HCT116 (cell line): Measurements from ENCODE around the gene CSNK2A2. TPM values are rescaled to one million over a fixed set of nuclear protein-coding genes. Genes with fewer than 3 reads are reported as not detected.

Experiments used
- ATAC-seq: fragments of 200-7000 bp; cut with Tn5 transposase; 2 replicates; pipeline ENCODE4 v1.9.1; 2020; ENCODE audit warnings: mild to moderate bottlenecking, moderate library complexity
- BruUV-seq: library from RNA; stranded (reverse); fragments of 400-500 nt; replicated peaks from 2 replicates; lab custom pipeline; 2021; lab: Mats Ljungman, UMichigan
- CTCF ChIA-PET: fragments of 300-600 bp; sonication (Branson Sonifier 250); formaldehyde crosslinking; loops from one replicate; lab custom pipeline; 2021; ENCODE audit warnings: antibody characterized with exemption; lab: Charles Lee
- POLR2A ChIA-PET: fragments of 300-600, 350-600 bp; sonication (Branson Sonifier 250); formaldehyde crosslinking; loops from one replicate; lab custom pipeline; 2021; ENCODE audit warnings: antibody characterized with exemption; lab: Charles Lee
- RAD21 ChIA-PET, 2 experiments: fragments of 300-600 bp; sonication (Branson Sonifier 250); formaldehyde crosslinking; loops; one replicate each; lab custom pipeline; 2023; ENCODE audit warnings: low total read pairs in 2 of 2; ENCODE audit not compliant: uncharacterized antibody in 2 of 2, unreplicated experiment in 2 of 2, low non-redundant PET in 1 of 2; lab: Charles Lee
- DNase-seq: peaks from one replicate; pipeline ENCODE4 v3.0.0-alpha.2; 2010; ENCODE audit warnings: low read depth, low spot score
- H2AFZ ChIP-seq: fragments of 200-600 bp; shearing (Covaris generic), sonication (generic); 2 replicates; pipeline ENCODE4 v1.6.1; 2017; ENCODE audit warnings: low read depth, mixed run types, mixed read lengths, antibody characterized with exemption, low read length; ENCODE audit not compliant: poor library complexity, severe bottlenecking
- H3K27ac ChIP-seq: 2 replicates; pipeline ENCODE4 v1.5.1; 2012; ENCODE audit warnings: low read depth, low read length
- H3K27me3 ChIP-seq: fragments of 200-600 bp; sonication (generic); 2 replicates; pipeline ENCODE4 v1.6.1; 2016; ENCODE audit warnings: mixed run types, low read length, mixed read lengths; ENCODE audit not compliant: insufficient read depth
- H3K36me3 ChIP-seq, 2 experiments: fragments of 200-500 bp in 1 of 2; fragments of 200-600 bp in 1 of 2; sonication (Bioruptor generic) in 1 of 2; sonication (generic) in 1 of 2; 2 replicates each; pipeline versions ENCODE4 v1.5.1 to v1.6.1; 2014 to 2016; ENCODE audit warnings: low read length in 2 of 2, inconsistent platforms in 1 of 2, mixed read lengths in 1 of 2, mixed run types in 1 of 2; ENCODE audit not compliant: insufficient read depth in 2 of 2, control insufficient read depth in 1 of 2
- H3K4me1 ChIP-seq, 2 experiments: fragments of 200-600 bp in 1 of 2; sonication (generic) in 1 of 2; 2 replicates each; pipeline versions ENCODE4 v1.5.1 to v1.6.1; 2012 to 2017; ENCODE audit warnings: low read length in 2 of 2, inconsistent platforms in 1 of 2, mild to moderate bottlenecking in 1 of 2, mixed read lengths in 1 of 2, mixed run types in 1 of 2, moderate library complexity in 1 of 2; ENCODE audit not compliant: insufficient read depth in 2 of 2, control insufficient read depth in 1 of 2
- H3K4me2 ChIP-seq: fragments of 200-600 bp; sonication (generic); 2 replicates; pipeline ENCODE4 v1.6.1; 2017; ENCODE audit warnings: mixed run types, low read length, mixed read lengths
- H3K4me3 ChIP-seq, 2 experiments: fragments of 200-600 bp in 1 of 2; sonication (generic) in 1 of 2; replicated peaks in 1 of 2; 2 replicates each; pipeline ENCODE4 v1.5.1; 2011 to 2016; ENCODE audit warnings: low read length in 2 of 2, control low read depth in 1 of 2, low read depth in 1 of 2, mild to moderate bottlenecking in 1 of 2, mixed read lengths in 1 of 2, mixed run types in 1 of 2
- H3K79me2 ChIP-seq: fragments of 200-600 bp; sonication (generic); 2 replicates; pipeline ENCODE4 v1.6.1; 2017; ENCODE audit warnings: mild to moderate bottlenecking, mixed run types, low read length, moderate library complexity, mixed read lengths; ENCODE audit not compliant: insufficient read depth
- H3K9ac ChIP-seq: fragments of 200-600 bp; sonication (generic); 2 replicates; pipeline ENCODE4 v1.6.1; 2016; ENCODE audit warnings: low read length, mixed read lengths
- H3K9me2 ChIP-seq: fragments of 200-600 bp; sonication (generic), shearing (Covaris generic); 2 replicates; pipeline ENCODE4 v1.6.1; 2017; ENCODE audit warnings: mixed run types, mild to moderate bottlenecking, moderate library complexity; ENCODE audit not compliant: insufficient read depth
- H3K9me3 ChIP-seq, 2 experiments: fragments of 200-500 bp in 1 of 2; fragments of 200-600 bp in 1 of 2; sonication (Bioruptor generic) in 1 of 2; sonication (generic) in 1 of 2; 2 replicates each; pipeline ENCODE4 v1.6.1; 2014 to 2017; ENCODE audit warnings: low read length in 2 of 2, mixed read lengths in 2 of 2, inconsistent platforms in 1 of 2, low read depth in 1 of 2, mild to moderate bottlenecking in 1 of 2, mixed run types in 1 of 2, moderate library complexity in 1 of 2; ENCODE audit not compliant: control insufficient read depth in 1 of 2, insufficient read depth in 1 of 2
- H4K20me1 ChIP-seq: fragments of 200-600 bp; sonication (generic), shearing (Covaris generic); 2 replicates; pipeline ENCODE4 v1.6.1; 2017; ENCODE audit warnings: mixed run types, mild to moderate bottlenecking, moderate library complexity; ENCODE audit not compliant: insufficient read depth
- EGR1 ChIP-seq: IDR thresholded peaks from 2 replicates; pipeline ENCODE4 v1.6.1; 2012; ENCODE audit warnings: low read depth
- ELF1 ChIP-seq: IDR thresholded peaks from 2 replicates; pipeline ENCODE4 v1.6.1; 2012; ENCODE audit warnings: low read depth, borderline replicate concordance
- EZH2 ChIP-seq: fragments of 200-600 bp; sonication (generic); IDR thresholded peaks from 2 replicates; pipeline ENCODE4 v1.6.1; 2017; ENCODE audit warnings: antibody characterized with exemption, mixed run types
- EZH2phosphoT487 ChIP-seq: fragments of 200-600 bp; IDR thresholded peaks from 2 replicates; pipeline ENCODE4 v1.6.1; 2018; ENCODE audit warnings: antibody characterized with exemption, borderline replicate concordance
- FOSL1 ChIP-seq: IDR thresholded peaks from 2 replicates; pipeline ENCODE4 v1.6.1; 2012; ENCODE audit warnings: low read depth
- JUND ChIP-seq: IDR thresholded peaks from 2 replicates; pipeline ENCODE4 v1.6.1; 2012
- POLR2AphosphoS5 ChIP-seq: IDR thresholded peaks from 2 replicates; pipeline ENCODE4 v1.6.1; 2011; ENCODE audit warnings: mild to moderate bottlenecking, low read depth, low read length, moderate library complexity
- RAD21 ChIP-seq: IDR thresholded peaks from 2 replicates; pipeline ENCODE4 v1.6.1; 2012; ENCODE audit warnings: low read depth, mild to moderate bottlenecking
- SIN3A ChIP-seq: IDR thresholded peaks from 2 replicates; pipeline ENCODE4 v1.6.1; 2012; ENCODE audit warnings: low read depth
- SP1 ChIP-seq: IDR thresholded peaks from 2 replicates; pipeline ENCODE4 v1.6.1; 2012; ENCODE audit warnings: low read depth
- SRF ChIP-seq: IDR thresholded peaks from 2 replicates; pipeline ENCODE4 v1.6.1; 2012; ENCODE audit warnings: low read depth
- YY1 ChIP-seq: IDR thresholded peaks from 2 replicates; pipeline ENCODE4 v1.6.1; 2011; ENCODE audit warnings: low read length, low read depth, moderate library complexity, mild to moderate bottlenecking; ENCODE audit not compliant: insufficient replicate concordance; ENCODE audit errors: extremely low read depth
- ZFX ChIP-seq: fragments of 450-650 bp; IDR thresholded peaks from 2 replicates; pipeline ENCODE4 v1.6.1; 2017
- ZNF274 ChIP-seq: fragments of 200-500 bp; sonication (Bioruptor generic); IDR thresholded peaks from 2 replicates; pipeline ENCODE4 v1.6.1; 2014; ENCODE audit warnings: mild to moderate bottlenecking, low read depth, low read length, inconsistent platforms
- intact Hi-C: fragments of 100-400 bp; cut with micrococcal nuclease; formaldehyde crosslinking; loops from 2 replicates; pipeline ENCODE4 v1.10.0; 2022
- total RNA-seq: library from RNA; stranded (reverse); gene quantifications from one replicate; pipeline ENCODE4 v1.2.1, GENCODE V29; 2021; ENCODE audit not compliant: unreplicated experiment
- TF ChIP-seq, protein P1 (sequence below): IDR thresholded peaks from 2 replicates; pipeline ENCODE4 v1.6.1; 2012
- TF ChIP-seq, protein P2 (sequence below): IDR thresholded peaks from 2 replicates; pipeline ENCODE4 v1.6.1; 2012
- TF ChIP-seq, protein P3 (sequence below): IDR thresholded peaks from 2 replicates; pipeline ENCODE4 v1.6.1; 2012; ENCODE audit warnings: low read depth
- TF ChIP-seq, protein P4 (sequence below), 3 experiments: fragments of 200-600 bp in 1 of 3; sonication (generic) in 1 of 3; IDR thresholded peaks in 2 of 3; conservative IDR thresholded peaks in 1 of 3; 2 replicates each; pipeline ENCODE4 v1.5.1; 2012 to 2017; ENCODE audit warnings: low read depth in 2 of 3, low read length in 2 of 3, antibody characterized with exemption in 1 of 3, borderline replicate concordance in 1 of 3, control low read depth in 1 of 3, mild to moderate bottlenecking in 1 of 3, mixed read lengths in 1 of 3, mixed run types in 1 of 3, moderate library complexity in 1 of 3; ENCODE audit not compliant: insufficient read depth in 1 of 3

CSNK2A2 gene
- total RNA-seq, 1 experiment from 2014 or later = 97.7 TPM

DNA sequence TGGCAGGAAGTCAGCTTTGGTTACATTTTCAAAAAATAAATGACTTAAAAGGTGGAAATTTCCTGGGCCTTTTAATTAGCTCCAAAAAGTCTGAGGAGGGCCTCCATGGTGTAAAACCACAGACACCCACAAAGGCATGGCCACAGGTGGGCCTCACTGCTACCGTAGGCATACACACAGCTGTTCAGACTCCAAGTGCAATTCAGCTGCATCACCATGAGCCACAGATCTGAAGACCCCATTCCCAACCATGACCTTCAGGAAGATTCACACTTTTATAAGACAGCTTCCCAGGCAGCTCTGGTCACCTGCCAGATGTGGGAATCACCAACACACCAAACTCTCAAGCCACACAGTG lies 20.6 kb downstream of the CSNK2A2 start (continued):
- TF ChIP-seq, protein P1, sequence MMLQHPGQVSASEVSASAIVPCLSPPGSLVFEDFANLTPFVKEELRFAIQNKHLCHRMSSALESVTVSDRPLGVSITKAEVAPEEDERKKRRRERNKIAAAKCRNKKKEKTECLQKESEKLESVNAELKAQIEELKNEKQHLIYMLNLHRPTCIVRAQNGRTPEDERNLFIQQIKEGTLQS = no peak
- no peak for TF ChIP-seq EZH2

DNA sequence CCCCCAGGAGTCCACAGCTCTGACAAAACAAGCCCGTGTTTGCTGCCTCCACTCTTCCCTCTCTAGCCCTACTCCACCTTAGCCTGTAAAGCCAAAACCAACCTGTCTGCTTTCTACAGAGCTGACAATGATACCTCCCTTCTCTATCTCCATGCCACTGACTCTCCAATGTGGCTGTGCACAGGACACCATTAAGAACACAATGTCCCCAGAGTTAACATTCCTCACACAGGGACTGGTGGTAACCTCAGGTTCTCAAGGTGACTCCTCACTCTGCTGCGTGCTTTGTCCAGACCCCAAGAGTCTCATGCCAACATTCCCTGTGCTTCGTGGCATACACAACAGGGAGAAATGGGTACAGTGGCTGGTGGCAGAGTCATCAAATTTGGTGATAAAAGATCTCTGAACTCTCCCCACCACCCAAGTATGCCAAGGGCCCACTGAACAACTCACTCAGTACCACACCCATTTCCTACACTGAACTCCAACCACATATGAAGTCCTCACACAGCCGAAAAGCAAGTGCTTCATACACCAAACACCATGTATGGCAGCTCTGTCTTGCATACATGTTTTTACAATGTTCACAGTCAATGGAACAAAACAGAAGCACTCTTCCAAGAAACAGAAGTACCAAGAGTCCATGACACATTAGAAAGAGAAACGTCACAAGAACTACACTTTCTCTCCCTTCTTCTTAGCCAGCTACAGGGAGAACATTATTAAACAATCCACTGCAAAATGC lies 21.1 kb downstream of the CSNK2A2 start:
- Histone ChIP-seq H3K27me3 (no peaks in the 10 kb centered on the region), H3K79me2 (peaks cover 64% of the 10 kb centered on the region), H3K9me2 (no peaks in the 10 kb centered on the region), H3K27ac (no peak overlapping the region), H3K4me3 (no peak overlapping the region), H3K36me3 (peaks cover 16 to 39% of the 10 kb centered on the region in 2 experiments; a peak in 3 of 4 replicates), H3K4me2 (no peak overlapping the region), H3K9ac (no peak overlapping the region), H2AFZ (no peak overlapping the region), H3K4me1 (no peaks in the 10 kb centered on the region), H3K9me3 (no peaks in the 10 kb centered on the region), H4K20me1 (no peaks in the 10 kb centered on the region; the same call in 1 of the 2 replicates)
- TF ChIP-seq ELF1 (no peak), SP1 (no peak), EGR1 (no peak), RAD21 (no peak), ZFX (no peak), EZH2phosphoT487 (no peak), YY1 (no peak), POLR2AphosphoS5 (no peak), FOSL1 (no peak), EZH2 (no peak), JUND (no peak), ZNF274 (no peak), SRF (no peak), SIN3A (no peak)
- TF ChIP-seq, protein P1 = no peak
- TF ChIP-seq, protein P2, sequence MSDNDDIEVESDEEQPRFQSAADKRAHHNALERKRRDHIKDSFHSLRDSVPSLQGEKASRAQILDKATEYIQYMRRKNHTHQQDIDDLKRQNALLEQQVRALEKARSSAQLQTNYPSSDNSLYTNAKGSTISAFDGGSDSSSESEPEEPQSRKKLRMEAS = no peak
- TF ChIP-seq, protein P3, sequence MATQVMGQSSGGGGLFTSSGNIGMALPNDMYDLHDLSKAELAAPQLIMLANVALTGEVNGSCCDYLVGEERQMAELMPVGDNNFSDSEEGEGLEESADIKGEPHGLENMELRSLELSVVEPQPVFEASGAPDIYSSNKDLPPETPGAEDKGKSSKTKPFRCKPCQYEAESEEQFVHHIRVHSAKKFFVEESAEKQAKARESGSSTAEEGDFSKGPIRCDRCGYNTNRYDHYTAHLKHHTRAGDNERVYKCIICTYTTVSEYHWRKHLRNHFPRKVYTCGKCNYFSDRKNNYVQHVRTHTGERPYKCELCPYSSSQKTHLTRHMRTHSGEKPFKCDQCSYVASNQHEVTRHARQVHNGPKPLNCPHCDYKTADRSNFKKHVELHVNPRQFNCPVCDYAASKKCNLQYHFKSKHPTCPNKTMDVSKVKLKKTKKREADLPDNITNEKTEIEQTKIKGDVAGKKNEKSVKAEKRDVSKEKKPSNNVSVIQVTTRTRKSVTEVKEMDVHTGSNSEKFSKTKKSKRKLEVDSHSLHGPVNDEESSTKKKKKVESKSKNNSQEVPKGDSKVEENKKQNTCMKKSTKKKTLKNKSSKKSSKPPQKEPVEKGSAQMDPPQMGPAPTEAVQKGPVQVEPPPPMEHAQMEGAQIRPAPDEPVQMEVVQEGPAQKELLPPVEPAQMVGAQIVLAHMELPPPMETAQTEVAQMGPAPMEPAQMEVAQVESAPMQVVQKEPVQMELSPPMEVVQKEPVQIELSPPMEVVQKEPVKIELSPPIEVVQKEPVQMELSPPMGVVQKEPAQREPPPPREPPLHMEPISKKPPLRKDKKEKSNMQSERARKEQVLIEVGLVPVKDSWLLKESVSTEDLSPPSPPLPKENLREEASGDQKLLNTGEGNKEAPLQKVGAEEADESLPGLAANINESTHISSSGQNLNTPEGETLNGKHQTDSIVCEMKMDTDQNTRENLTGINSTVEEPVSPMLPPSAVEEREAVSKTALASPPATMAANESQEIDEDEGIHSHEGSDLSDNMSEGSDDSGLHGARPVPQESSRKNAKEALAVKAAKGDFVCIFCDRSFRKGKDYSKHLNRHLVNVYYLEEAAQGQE = no peak
- TF ChIP-seq, protein P4, sequence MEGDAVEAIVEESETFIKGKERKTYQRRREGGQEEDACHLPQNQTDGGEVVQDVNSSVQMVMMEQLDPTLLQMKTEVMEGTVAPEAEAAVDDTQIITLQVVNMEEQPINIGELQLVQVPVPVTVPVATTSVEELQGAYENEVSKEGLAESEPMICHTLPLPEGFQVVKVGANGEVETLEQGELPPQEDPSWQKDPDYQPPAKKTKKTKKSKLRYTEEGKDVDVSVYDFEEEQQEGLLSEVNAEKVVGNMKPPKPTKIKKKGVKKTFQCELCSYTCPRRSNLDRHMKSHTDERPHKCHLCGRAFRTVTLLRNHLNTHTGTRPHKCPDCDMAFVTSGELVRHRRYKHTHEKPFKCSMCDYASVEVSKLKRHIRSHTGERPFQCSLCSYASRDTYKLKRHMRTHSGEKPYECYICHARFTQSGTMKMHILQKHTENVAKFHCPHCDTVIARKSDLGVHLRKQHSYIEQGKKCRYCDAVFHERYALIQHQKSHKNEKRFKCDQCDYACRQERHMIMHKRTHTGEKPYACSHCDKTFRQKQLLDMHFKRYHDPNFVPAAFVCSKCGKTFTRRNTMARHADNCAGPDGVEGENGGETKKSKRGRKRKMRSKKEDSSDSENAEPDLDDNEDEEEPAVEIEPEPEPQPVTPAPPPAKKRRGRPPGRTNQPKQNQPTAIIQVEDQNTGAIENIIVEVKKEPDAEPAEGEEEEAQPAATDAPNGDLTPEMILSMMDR (IDR thresholded peaks at IDR 0.05 in 2 of 3, conservative IDR thresholded peaks at IDR 0.05 in 1 of 3; ENCODE audit: borderline replicate concordance in 1 of 3, insufficient read depth in 1 of 3, low read depth in 2 of 3, low read length in 2 of 3) = no peak
- RAD21 ChIA-PET = interaction anchor here in 1 of 2 experiments (0.6 kb wide), 1 partner anchor 79 kb away, joined by 3 read pairs; no protein-coding TSS in a partner anchor
- DNase-seq = no peak
- no peak for ATAC-seq
- CTCF ChIA-PET = no interaction called here
- intact Hi-C loops = no loop called here
- POLR2A ChIA-PET = no interaction called here
- no TSS peak for BruUV-seq
